K562 (cell line): ENCODE measurements around the gene HDAC10. TPM values are rescaled to one million over a fixed set of nuclear protein-coding genes. Genes with fewer than 3 reads are reported as not detected.
A peak's percentile ranks its signal among the peaks of the same experiment; 100 is the strongest.

Experiments used
- ADNP ChIP-seq: fragments of 200-800 bp; sonication (Bioruptor generic); IDR thresholded peaks from 2 replicates; pipeline ENCODE4 v1.6.1; 2016; ENCODE audit warnings: missing genetic modification characterization, missing compliant biosample characterization
- CC2D1A ChIP-seq: fragments of 450-650 bp; IDR thresholded peaks from 2 replicates; pipeline ENCODE4 v1.6.1; 2017; ENCODE audit warnings: mild to moderate bottlenecking
- CEBPG ChIP-seq, 3 experiments: fragments of 200-800 bp in 1 of 3; sonication (Bioruptor generic) in 1 of 3; sonication (generic) in 1 of 3; formaldehyde crosslinking in 1 of 3; IDR thresholded peaks in 2 of 3; conservative IDR thresholded peaks in 1 of 3; 2 replicates each; pipeline versions ENCODE4 v1.6.1 to v1.8.0; 2016 to 2022; ENCODE audit warnings: missing compliant biosample characterization in 2 of 3, missing genetic modification characterization in 2 of 3, mild to moderate bottlenecking in 1 of 3, missing genetic modification reagents in 1 of 3
- DPF2 ChIP-seq: fragments of 450-650 bp; IDR thresholded peaks from 2 replicates; pipeline ENCODE4 v1.6.1; 2016
- HSF4 ChIP-seq: fragments of 250-450 bp; sonication (Bioruptor Pico); IDR thresholded peaks from 2 replicates; pipeline ENCODE4 v2.1.2; 2022; ENCODE audit warnings: mild to moderate bottlenecking, moderate library complexity, borderline replicate concordance
- MECOM ChIP-seq: fragments of 250-450 bp; sonication (Bioruptor Pico); IDR thresholded peaks from 2 replicates; pipeline ENCODE4 v1.8.0; 2022; ENCODE audit warnings: inconsistent platforms
- NBN ChIP-seq: fragments of 450-650 bp; IDR thresholded peaks from 2 replicates; pipeline ENCODE4 v1.6.1; 2016; ENCODE audit warnings: low read depth, mild to moderate bottlenecking
- PHF8 ChIP-seq: fragments of 200-600 bp; sonication (generic); IDR thresholded peaks from 2 replicates; pipeline ENCODE4 v1.6.1; 2012; ENCODE audit warnings: mixed run types, mild to moderate bottlenecking, inconsistent platforms, low read length, moderate library complexity, borderline replicate concordance
- PTBP1 ChIP-seq: fragments of 200-400 bp; formaldehyde crosslinking; IDR thresholded peaks from 2 replicates; pipeline ENCODE4 v1.6.1; 2017; ENCODE audit warnings: low read depth, low read length
- SIRT6 ChIP-seq: IDR thresholded peaks from one replicate; pipeline ENCODE4 v1.6.1; 2012; ENCODE audit warnings: low read depth, mild to moderate bottlenecking, control low read depth, inconsistent platforms, low read length, moderate library complexity
- SMARCA4 ChIP-seq: fragments of 450-650 bp; IDR thresholded peaks from 2 replicates; pipeline ENCODE4 v1.6.1; 2016
- ZNF263 ChIP-seq: sonication (generic); formaldehyde crosslinking; IDR thresholded peaks from 2 replicates; pipeline ENCODE4 v1.8.0; 2022; ENCODE audit warnings: mild to moderate bottlenecking, missing genetic modification reagents, borderline replicate concordance
- ZNF384 ChIP-seq: IDR thresholded peaks from 2 replicates; pipeline ENCODE4 v1.6.1; 2012; ENCODE audit warnings: low read depth, low read length, improper control_type of control experiment
- ZNF586 ChIP-seq: fragments of 450-650 bp; formaldehyde crosslinking; conservative IDR thresholded peaks from 2 replicates; pipeline ENCODE4 v1.4.0; 2020; ENCODE audit warnings: mild to moderate bottlenecking, moderate library complexity
- ZNF75A ChIP-seq: fragments of 450-650 bp; formaldehyde crosslinking; IDR thresholded peaks from 2 replicates; pipeline ENCODE4 v1.4.0; 2020; ENCODE audit warnings: mild to moderate bottlenecking
- polyA plus RNA-seq, 8 experiments: library from polyadenylated mRNA; depleted of rRNA in 4 of 8; stranded (reverse) in 5 of 8; unstranded in 3 of 8; fragments of >200 nt; fragmentation: Nextera tagmentation in 2 of 8; fragmentation: Illumina TruSeq in 1 of 8; extraction: Ambion mirVana in 2 of 8; extraction: Trizol in 1 of 8; gene quantifications; 2 replicates each; pipeline versions ENCODE4 v1.2.1 to v1.2.3, GENCODE V29; 2011 to 2014; ENCODE audit warnings: inconsistent platforms in 1 of 8, missing spikeins in 1 of 8
- total RNA-seq, 7 experiments: library from RNA; depleted of rRNA in 6 of 7; stranded (reverse); fragments of >200 nt in 6 of 7; fragmentation: Illumina TruSeq in 2 of 7; extraction: Trizol in 2 of 7; gene quantifications; 2 replicates each; pipeline versions ENCODE4 v1.2.1 to v1.2.3, GENCODE V29; 2011 to 2021; ENCODE audit warnings: low replicate concordance in 1 of 7
- TF ChIP-seq, protein P1 (sequence below), 2 experiments: IDR thresholded peaks; 2 replicates each; pipeline ENCODE4 v1.6.1; 2011; ENCODE audit warnings: borderline replicate concordance in 1 of 2, control low read depth in 1 of 2, low read depth in 1 of 2, low read length in 1 of 2, mild to moderate bottlenecking in 1 of 2, mixed read lengths in 1 of 2, moderate library complexity in 1 of 2; ENCODE audit not compliant: insufficient read depth in 1 of 2, insufficient read length in 1 of 2, poor library complexity in 1 of 2, severe bottlenecking in 1 of 2; ENCODE audit errors: extremely low read depth in 1 of 2
- TF ChIP-seq, protein P2 (sequence below): fragments of 250-450 bp; sonication (Bioruptor Pico); IDR thresholded peaks from 2 replicates; pipeline ENCODE4 v1.9.0; 2021; ENCODE audit warnings: mild to moderate bottlenecking, inconsistent platforms
- TF ChIP-seq, protein P3 (sequence below): sonication (generic); formaldehyde crosslinking; IDR thresholded peaks from 2 replicates; pipeline ENCODE4 v1.8.0; 2022; ENCODE audit warnings: mild to moderate bottlenecking, missing genetic modification reagents
- TF ChIP-seq, protein P4 (sequence below), 2 experiments: fragments of 200-800 bp in 1 of 2; sonication (Bioruptor generic) in 1 of 2; sonication (generic) in 1 of 2; formaldehyde crosslinking in 1 of 2; IDR thresholded peaks in 1 of 2; conservative IDR thresholded peaks in 1 of 2; 2 replicates each; pipeline versions ENCODE4 v1.5.0 to v1.6.1; 2016 to 2020; ENCODE audit warnings: missing compliant biosample characterization in 1 of 2, missing genetic modification characterization in 1 of 2, missing genetic modification reagents in 1 of 2

The HDAC10 gene
- total and polyA plus RNA-seq, 9 of the 15 experiments (the other 6 are each of a cell fraction or from before 2014, with no cell fraction given) = 0.10 to 44.2 (median 6.5) TPM

DNA sequence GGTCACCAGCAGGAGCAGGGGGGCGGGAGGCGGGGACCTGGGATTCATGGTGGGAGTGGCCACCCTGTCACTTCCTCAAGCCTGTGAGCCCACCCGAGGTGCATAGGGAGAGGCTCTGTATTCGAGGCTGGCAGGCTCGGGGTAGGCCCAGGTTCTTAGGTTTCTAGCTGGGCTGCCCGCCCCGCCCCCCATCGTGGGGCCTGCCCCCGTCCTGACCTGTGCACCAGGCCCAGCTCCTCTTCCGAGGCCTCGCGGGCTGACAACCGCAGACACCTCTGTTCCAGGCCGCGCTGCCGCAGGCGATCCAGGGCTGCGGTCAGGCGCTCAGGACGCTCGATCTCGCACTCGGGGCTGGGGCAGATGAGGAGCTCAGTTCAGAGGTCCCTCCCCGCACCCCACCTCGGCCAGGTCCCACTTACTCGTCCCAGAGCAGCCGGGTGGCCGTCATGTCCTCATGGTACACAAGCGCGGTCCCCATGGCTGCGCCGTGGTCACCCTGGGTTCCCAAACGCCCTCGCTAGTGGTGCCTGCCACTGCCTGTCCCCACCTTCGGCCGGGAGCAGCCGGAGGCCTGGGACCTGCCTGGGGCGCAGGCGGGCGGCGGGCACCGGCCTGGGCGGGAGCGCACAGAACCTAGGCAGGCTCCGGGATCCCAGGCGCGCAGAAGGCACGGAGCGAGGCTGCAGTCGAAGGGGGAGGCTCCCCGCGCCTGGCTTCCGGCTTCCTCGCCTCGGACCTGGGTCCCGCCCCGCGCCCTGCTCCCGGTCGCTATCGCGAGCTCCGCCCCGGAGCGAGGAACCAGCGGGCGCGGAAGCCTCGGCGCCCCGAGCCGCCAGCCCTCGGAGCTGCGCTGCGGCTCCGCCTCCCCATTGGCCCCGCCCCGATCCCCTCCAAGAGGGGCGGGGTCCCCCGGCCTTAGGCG lies at the start of gene HDAC10 (continued):
- TF ChIP-seq ADNP (tag) (no peak), PTBP1 (no peak), ZNF75A (CRISPR knock-in tag) (no peak), HSF4 (CRISPR knock-in tag) (no peak), ZNF586 (CRISPR knock-in tag) (no peak), ZNF384 (no peak), MECOM (no peak), CC2D1A (no peak), CEBPG (CRISPR knock-in tag; IDR thresholded peaks at IDR 0.05) (no peak), CEBPG (tag; conservative IDR thresholded peaks at IDR 0.05 in 1 of 2, IDR thresholded peaks at IDR 0.05 in 1 of 2) (no peak), SMARCA4 (no peak), PHF8 (peak; percentile 60; the same call in 1 of the 2 replicates), DPF2 (no peak), SIRT6 (no peak), ZNF263 (CRISPR knock-in tag) (no peak), NBN (no peak)
- TF ChIP-seq, protein P1, sequence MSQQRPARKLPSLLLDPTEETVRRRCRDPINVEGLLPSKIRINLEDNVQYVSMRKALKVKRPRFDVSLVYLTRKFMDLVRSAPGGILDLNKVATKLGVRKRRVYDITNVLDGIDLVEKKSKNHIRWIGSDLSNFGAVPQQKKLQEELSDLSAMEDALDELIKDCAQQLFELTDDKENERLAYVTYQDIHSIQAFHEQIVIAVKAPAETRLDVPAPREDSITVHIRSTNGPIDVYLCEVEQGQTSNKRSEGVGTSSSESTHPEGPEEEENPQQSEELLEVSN (IDR thresholded peaks at IDR 0.05; ENCODE audit: borderline replicate concordance in 1 of 2, extremely low read depth in 1 of 2, insufficient read depth in 1 of 2, insufficient read length in 1 of 2, low read depth in 1 of 2, low read length in 1 of 2, poor library complexity in 1 of 2, severe bottlenecking in 1 of 2) = peak in 1 of 2 experiments; percentile 51
- TF ChIP-seq, protein P2, sequence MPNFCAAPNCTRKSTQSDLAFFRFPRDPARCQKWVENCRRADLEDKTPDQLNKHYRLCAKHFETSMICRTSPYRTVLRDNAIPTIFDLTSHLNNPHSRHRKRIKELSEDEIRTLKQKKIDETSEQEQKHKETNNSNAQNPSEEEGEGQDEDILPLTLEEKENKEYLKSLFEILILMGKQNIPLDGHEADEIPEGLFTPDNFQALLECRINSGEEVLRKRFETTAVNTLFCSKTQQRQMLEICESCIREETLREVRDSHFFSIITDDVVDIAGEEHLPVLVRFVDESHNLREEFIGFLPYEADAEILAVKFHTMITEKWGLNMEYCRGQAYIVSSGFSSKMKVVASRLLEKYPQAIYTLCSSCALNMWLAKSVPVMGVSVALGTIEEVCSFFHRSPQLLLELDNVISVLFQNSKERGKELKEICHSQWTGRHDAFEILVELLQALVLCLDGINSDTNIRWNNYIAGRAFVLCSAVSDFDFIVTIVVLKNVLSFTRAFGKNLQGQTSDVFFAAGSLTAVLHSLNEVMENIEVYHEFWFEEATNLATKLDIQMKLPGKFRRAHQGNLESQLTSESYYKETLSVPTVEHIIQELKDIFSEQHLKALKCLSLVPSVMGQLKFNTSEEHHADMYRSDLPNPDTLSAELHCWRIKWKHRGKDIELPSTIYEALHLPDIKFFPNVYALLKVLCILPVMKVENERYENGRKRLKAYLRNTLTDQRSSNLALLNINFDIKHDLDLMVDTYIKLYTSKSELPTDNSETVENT (CRISPR knock-in tag) = no peak
- TF ChIP-seq, protein P3, sequence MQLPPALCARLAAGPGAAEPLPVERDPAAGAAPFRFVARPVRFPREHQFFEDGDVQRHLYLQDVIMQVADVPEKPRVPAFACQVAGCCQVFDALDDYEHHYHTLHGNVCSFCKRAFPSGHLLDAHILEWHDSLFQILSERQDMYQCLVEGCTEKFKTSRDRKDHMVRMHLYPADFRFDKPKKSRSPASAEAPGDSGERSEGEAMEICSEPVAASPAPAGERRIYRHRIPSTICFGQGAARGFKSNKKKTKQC (CRISPR knock-in tag) = peak; percentile 41; the same call in 1 of the 2 replicates
- TF ChIP-seq, protein P4, sequence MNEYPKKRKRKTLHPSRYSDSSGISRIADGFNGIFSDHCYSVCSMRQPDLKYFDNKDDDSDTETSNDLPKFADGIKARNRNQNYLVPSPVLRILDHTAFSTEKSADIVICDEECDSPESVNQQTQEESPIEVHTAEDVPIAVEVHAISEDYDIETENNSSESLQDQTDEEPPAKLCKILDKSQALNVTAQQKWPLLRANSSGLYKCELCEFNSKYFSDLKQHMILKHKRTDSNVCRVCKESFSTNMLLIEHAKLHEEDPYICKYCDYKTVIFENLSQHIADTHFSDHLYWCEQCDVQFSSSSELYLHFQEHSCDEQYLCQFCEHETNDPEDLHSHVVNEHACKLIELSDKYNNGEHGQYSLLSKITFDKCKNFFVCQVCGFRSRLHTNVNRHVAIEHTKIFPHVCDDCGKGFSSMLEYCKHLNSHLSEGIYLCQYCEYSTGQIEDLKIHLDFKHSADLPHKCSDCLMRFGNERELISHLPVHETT (CRISPR knock-in tag; conservative IDR thresholded peaks at IDR 0.05 in 1 of 2, IDR thresholded peaks at IDR 0.05 in 1 of 2) = peak in 1 of 2 experiments; percentile 70; a peak in 1 of 4 replicates
